ENCODE measurements around the gene FGF2. TPM values are rescaled to one million over a fixed set of nuclear protein-coding genes. Genes with fewer than 3 reads are reported as not detected.
"Not testable (repeated sequence)": the region's sequence is repeated elsewhere in the genome, so short reads cannot be mapped to it uniquely, and the experiment has no call there.

The FGF2 gene
- total RNA-seq, 1 experiment from 2014 or later: not detected

DNA sequence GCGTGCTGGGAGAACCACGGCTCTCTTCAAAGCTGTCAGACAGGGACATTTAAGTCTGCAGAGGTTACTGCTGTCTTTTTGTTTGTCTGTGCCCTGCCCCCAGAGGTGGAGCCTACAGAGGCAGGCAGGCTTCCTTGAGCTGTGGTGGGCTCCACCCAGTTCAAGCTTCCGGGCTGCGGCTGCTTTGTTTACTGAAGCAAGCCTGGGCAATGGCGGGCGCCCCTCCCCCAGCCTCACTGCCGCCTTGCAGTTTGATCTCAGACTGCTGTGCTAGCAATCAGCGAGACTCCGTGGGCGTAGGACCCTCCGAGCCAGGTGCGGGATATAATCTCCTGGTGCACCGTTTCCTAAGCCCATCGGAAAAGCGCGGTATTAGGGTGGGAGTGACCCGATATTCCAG, 118.5 kb downstream of the FGF2 start:
- peaks cover 19% of the 10 kb centered on the region for H3K36me3 ChIP-seq (ENCODE audit: insufficient read depth, low read length)
- not testable (repeated sequence) for H3K27ac ChIP-seq (ENCODE audit: low read length); H2AFZ ChIP-seq (ENCODE audit: low read length); H3K4me2 ChIP-seq (ENCODE audit: low read depth, low read length, poor library complexity, severe bottlenecking); H3K79me2 ChIP-seq (ENCODE audit: low read length); H3K9me3 ChIP-seq (ENCODE audit: low read length); H3K4me1 ChIP-seq (ENCODE audit: low read length); H3K9me2 ChIP-seq (replicated peaks; ENCODE audit: insufficient read depth, low read length); H4K20me1 ChIP-seq (ENCODE audit: insufficient read depth, low read depth, low read length); H3K9ac ChIP-seq (ENCODE audit: low read length); DNase-seq; H3K27me3 ChIP-seq (ENCODE audit: low read length); H3K4me3 ChIP-seq (ENCODE audit: low read length)

DNA sequence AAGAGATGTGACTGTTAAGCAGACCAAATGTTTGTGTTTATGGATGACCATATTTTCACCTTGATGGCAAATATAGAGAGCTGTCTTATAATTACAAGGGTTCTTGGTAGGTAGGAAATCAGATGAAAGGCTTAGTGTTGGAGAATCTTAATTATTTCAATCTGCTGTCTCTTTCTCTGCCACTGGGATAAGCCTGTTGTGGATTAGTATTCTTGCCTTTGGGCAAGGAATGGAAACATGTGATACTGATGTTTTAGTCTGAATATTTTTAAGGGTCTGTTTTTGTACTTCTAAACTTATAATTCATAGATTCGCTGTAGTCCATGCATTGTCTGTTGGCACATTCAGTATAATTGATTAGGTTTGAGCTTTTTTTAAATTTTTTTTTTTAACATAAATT, 119.5 kb downstream of the FGF2 start:
- Histone ChIP-seq H3K27ac (ENCODE audit: low read length) (no peak overlapping the region), H4K20me1 (ENCODE audit: insufficient read depth, low read depth, low read length) (no peaks in the 10 kb centered on the region), H3K79me2 (ENCODE audit: low read length) (0 out of 2 replicates have a peak, but pooled peaks cover 2% of the 10 kb centered on the region), H3K9me2 (replicated peaks; ENCODE audit: insufficient read depth, low read length) (no peaks in the 10 kb centered on the region), H3K27me3 (ENCODE audit: low read length) (no peaks in the 10 kb centered on the region), H3K4me3 (ENCODE audit: low read length) (no peak overlapping the region), H3K4me1 (ENCODE audit: low read length) (no peaks in the 10 kb centered on the region), H3K9me3 (ENCODE audit: low read length) (no peaks in the 10 kb centered on the region), H2AFZ (ENCODE audit: low read length) (no peak overlapping the region), H3K4me2 (ENCODE audit: low read depth, low read length, poor library complexity, severe bottlenecking) (no peak overlapping the region), H3K9ac (ENCODE audit: low read length) (no peak overlapping the region), H3K36me3 (ENCODE audit: insufficient read depth, low read length) (peaks cover 25% of the 10 kb centered on the region)
- DNase-seq: no peak

Other genes starting within 250 kb of the FGF2 start
- gene IL21, start 205.8 kb upstream of the FGF2 start, total RNA-seq (2014; rRNA removed; shearing (Covaris generic); ENCODE audit: low replicate concordance): not detected in 2 replicates
- gene BBS12, start 94.1 kb upstream of the FGF2 start, total RNA-seq (2014; rRNA removed; shearing (Covaris generic); ENCODE audit: low replicate concordance): 1.2 and 2.0 TPM in 2 replicates
- gene NUDT6, start 95.8 kb downstream of the FGF2 start, total RNA-seq (2014; rRNA removed; shearing (Covaris generic); ENCODE audit: low replicate concordance): 17.7 and 18.6 TPM in 2 replicates